Esophagus muscularis mucosa (tissue), 3 donors: ENCODE measurements around the gene LARGE1.

ENCODE experiments used
- EP300 ChIP-seq: sonication (generic); formaldehyde crosslinking; IDR thresholded peaks from one replicate; pipeline ENCODE4 v1.6.1; 2017; ENCODE audit warnings: antibody characterized with exemption
- TF ChIP-seq, protein P1 (sequence below), 3 experiments: fragments of 200-600 bp in 2 of 3; fragments of 450-650 bp in 1 of 3; sonication (generic) in 2 of 3; IDR thresholded peaks; one replicate each; pipeline ENCODE4 v1.5.1; 2017 to 2019; ENCODE audit warnings: antibody characterized with exemption in 3 of 3, mild to moderate bottlenecking in 2 of 3, moderate library complexity in 1 of 3

DNA sequence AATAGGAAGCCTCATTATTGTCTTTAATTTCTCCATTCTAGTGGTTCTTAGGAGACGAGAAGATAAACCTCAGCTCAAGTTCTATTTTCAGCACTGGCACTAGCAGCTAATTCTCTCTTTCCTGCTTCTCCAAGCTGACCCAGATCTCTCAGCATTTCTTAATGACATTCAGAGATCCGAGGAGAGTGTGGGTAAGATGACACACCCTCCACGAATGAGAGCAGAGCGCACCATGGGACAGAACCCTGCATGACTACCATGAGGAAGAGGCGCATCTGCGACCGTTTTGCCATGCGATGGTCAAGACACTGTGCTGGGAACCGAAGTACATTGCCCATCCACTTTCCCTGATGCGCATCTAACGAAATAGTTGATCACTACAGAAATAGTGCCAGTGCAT is 241.8 kb downstream of the LARGE1 start:
- TF ChIP-seq, protein P1, sequence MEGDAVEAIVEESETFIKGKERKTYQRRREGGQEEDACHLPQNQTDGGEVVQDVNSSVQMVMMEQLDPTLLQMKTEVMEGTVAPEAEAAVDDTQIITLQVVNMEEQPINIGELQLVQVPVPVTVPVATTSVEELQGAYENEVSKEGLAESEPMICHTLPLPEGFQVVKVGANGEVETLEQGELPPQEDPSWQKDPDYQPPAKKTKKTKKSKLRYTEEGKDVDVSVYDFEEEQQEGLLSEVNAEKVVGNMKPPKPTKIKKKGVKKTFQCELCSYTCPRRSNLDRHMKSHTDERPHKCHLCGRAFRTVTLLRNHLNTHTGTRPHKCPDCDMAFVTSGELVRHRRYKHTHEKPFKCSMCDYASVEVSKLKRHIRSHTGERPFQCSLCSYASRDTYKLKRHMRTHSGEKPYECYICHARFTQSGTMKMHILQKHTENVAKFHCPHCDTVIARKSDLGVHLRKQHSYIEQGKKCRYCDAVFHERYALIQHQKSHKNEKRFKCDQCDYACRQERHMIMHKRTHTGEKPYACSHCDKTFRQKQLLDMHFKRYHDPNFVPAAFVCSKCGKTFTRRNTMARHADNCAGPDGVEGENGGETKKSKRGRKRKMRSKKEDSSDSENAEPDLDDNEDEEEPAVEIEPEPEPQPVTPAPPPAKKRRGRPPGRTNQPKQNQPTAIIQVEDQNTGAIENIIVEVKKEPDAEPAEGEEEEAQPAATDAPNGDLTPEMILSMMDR (IDR thresholded peaks at IDR 0.05) = no peak
- TF ChIP-seq EP300 = no peak
